H9 (cell line): Measurements from ENCODE around the gene CAGE1. TPM values are rescaled to one million over a fixed set of nuclear protein-coding genes. Genes with fewer than 3 reads are reported as not detected.

Source experiments
- DNase-seq: peaks from one replicate; pipeline ENCODE4 v3.0.0-alpha.2; 2017
- H2AFZ ChIP-seq: one replicate; pipeline ENCODE4 v1.6.1; 2013; ENCODE audit warnings: mild to moderate bottlenecking, low read length, control low read depth, moderate library complexity
- H2AK5ac ChIP-seq: 2 replicates; pipeline ENCODE4 v1.6.1; 2013; ENCODE audit warnings: low read length, control low read depth, mixed read lengths; ENCODE audit not compliant: insufficient read length
- H2BK120ac ChIP-seq: one replicate; pipeline ENCODE4 v1.6.1; 2013; ENCODE audit warnings: low read depth, mild to moderate bottlenecking, low read length, control low read depth, inconsistent platforms; ENCODE audit not compliant: poor library complexity, severe bottlenecking
- H2BK12ac ChIP-seq: 2 replicates; pipeline ENCODE4 v1.6.1; 2013; ENCODE audit warnings: low read length, control low read depth, mixed read lengths, low read depth; ENCODE audit not compliant: insufficient read length
- H2BK15ac ChIP-seq: 2 replicates; pipeline ENCODE4 v1.6.1; 2013; ENCODE audit warnings: low read depth, low read length, control low read depth
- H2BK20ac ChIP-seq: one replicate; pipeline ENCODE4 v1.6.1; 2013; ENCODE audit warnings: low read depth, mild to moderate bottlenecking, low read length, control low read depth, inconsistent platforms; ENCODE audit not compliant: poor library complexity, severe bottlenecking
- H2BK5ac ChIP-seq: 2 replicates; pipeline ENCODE4 v1.6.1; 2013; ENCODE audit warnings: low read length, control low read depth, mixed read lengths; ENCODE audit not compliant: insufficient read length
- H3K14ac ChIP-seq: 2 replicates; pipeline ENCODE4 v1.6.1; 2013; ENCODE audit warnings: low read length, control low read depth; ENCODE audit not compliant: insufficient read depth
- H3K18ac ChIP-seq: 2 replicates; pipeline ENCODE4 v1.6.1; 2013; ENCODE audit warnings: low read depth, mild to moderate bottlenecking, mixed read lengths, low read length, control low read depth; ENCODE audit not compliant: insufficient read length
- H3K23ac ChIP-seq: 2 replicates; pipeline ENCODE4 v1.6.1; 2013; ENCODE audit warnings: low read length, control low read depth, mixed read lengths, low read depth; ENCODE audit not compliant: insufficient read length
- H3K23me2 ChIP-seq: 2 replicates; pipeline ENCODE4 v1.6.1; 2013; ENCODE audit warnings: low read depth, mild to moderate bottlenecking, mixed read lengths, low read length, control low read depth; ENCODE audit not compliant: insufficient read length, poor library complexity, severe bottlenecking
- H3K27ac ChIP-seq: 2 replicates; pipeline ENCODE4 v1.5.1; 2013; ENCODE audit warnings: low read length, control low read depth, mixed read lengths, low read depth; ENCODE audit not compliant: insufficient read length
- H3K27me3 ChIP-seq: 2 replicates; pipeline ENCODE4 v1.6.1; 2013; ENCODE audit warnings: low read length, control low read depth, inconsistent platforms; ENCODE audit not compliant: insufficient read depth
- H3K4ac ChIP-seq: 2 replicates; pipeline ENCODE4 v1.6.1; 2013; ENCODE audit warnings: low read depth, mild to moderate bottlenecking, control low read depth, inconsistent platforms, low read length, moderate library complexity
- H3K4me1 ChIP-seq: 2 replicates; pipeline ENCODE4 v1.6.1; 2013; ENCODE audit warnings: low read length, control low read depth, inconsistent platforms; ENCODE audit not compliant: insufficient read depth
- H3K4me2 ChIP-seq: 2 replicates; pipeline ENCODE4 v1.6.1; 2013; ENCODE audit warnings: low read length, control low read depth, mixed read lengths; ENCODE audit not compliant: insufficient read length, insufficient read depth
- H3K56ac ChIP-seq: 2 replicates; pipeline ENCODE4 v1.6.1; 2013; ENCODE audit warnings: low read depth, mild to moderate bottlenecking, mixed read lengths, low read length, control low read depth; ENCODE audit not compliant: insufficient read length
- H3K79me1 ChIP-seq: 2 replicates; pipeline ENCODE4 v1.6.1; 2013; ENCODE audit warnings: low read depth, mild to moderate bottlenecking, moderate library complexity, low read length, control low read depth, inconsistent platforms; ENCODE audit not compliant: insufficient read depth, poor library complexity, severe bottlenecking
- H3K79me2 ChIP-seq: 2 replicates; pipeline ENCODE4 v1.6.1; 2013; ENCODE audit warnings: low read length, control low read depth, inconsistent platforms; ENCODE audit not compliant: insufficient read depth
- H3K9ac ChIP-seq: 2 replicates; pipeline ENCODE4 v1.6.1; 2013; ENCODE audit warnings: low read length, control low read depth, mixed read lengths; ENCODE audit not compliant: insufficient read length; ENCODE audit errors: extremely low read depth
- H3K9me3 ChIP-seq: one replicate; pipeline ENCODE4 v1.6.1; 2013; ENCODE audit warnings: low read depth, low read length, inconsistent platforms; ENCODE audit not compliant: control insufficient read depth
- H3T11ph ChIP-seq: one replicate; pipeline ENCODE4 v1.6.1; 2013; ENCODE audit warnings: mild to moderate bottlenecking, low read length, control low read depth, inconsistent platforms
- H4K20me1 ChIP-seq: one replicate; pipeline ENCODE4 v1.6.1; 2013; ENCODE audit not compliant: control insufficient read depth, insufficient read length, insufficient read depth
- H4K5ac ChIP-seq: 2 replicates; pipeline ENCODE4 v1.6.1; 2013; ENCODE audit warnings: low read depth, mild to moderate bottlenecking, mixed read lengths, low read length, control low read depth; ENCODE audit not compliant: insufficient read length
- H4K8ac ChIP-seq: replicated peaks from 2 replicates; pipeline ENCODE4 v1.6.1; 2013; ENCODE audit warnings: low read length, control low read depth, mixed read lengths, low read depth; ENCODE audit not compliant: insufficient read length
- H4K91ac ChIP-seq: 2 replicates; pipeline ENCODE4 v1.6.1; 2013; ENCODE audit warnings: low read depth, mild to moderate bottlenecking, moderate library complexity, mixed read lengths, low read length, control low read depth; ENCODE audit not compliant: insufficient read length
- H3K27ac Mint-ChIP-seq, 3 experiments: 2 replicates in 2 of 3; 3 replicates in 1 of 3; pipeline ENCODE4 v1.8.0; 2020 to 2021; ENCODE audit warnings: mixed read lengths in 3 of 3, mild to moderate bottlenecking in 1 of 3, moderate library complexity in 1 of 3
- H3K27me3 Mint-ChIP-seq: 2 replicates; pipeline ENCODE4 v1.8.0; 2021; ENCODE audit warnings: low read depth, mild to moderate bottlenecking, moderate library complexity, mixed read lengths
- H3K36me3 Mint-ChIP-seq, 3 experiments: 2 replicates in 2 of 3; 3 replicates in 1 of 3; pipeline ENCODE4 v1.8.0; 2020 to 2021; ENCODE audit warnings: low read depth in 3 of 3, mixed read lengths in 3 of 3; ENCODE audit not compliant: insufficient read depth in 1 of 3
- H3K4me1 Mint-ChIP-seq, 2 experiments: 2 replicates each; pipeline ENCODE4 v1.8.0; 2020; ENCODE audit warnings: mixed read lengths in 2 of 2
- H3K4me3 Mint-ChIP-seq, 2 experiments: 2 replicates in 1 of 2; 3 replicates in 1 of 2; pipeline ENCODE4 v1.8.0; 2020 to 2021; ENCODE audit warnings: mild to moderate bottlenecking in 2 of 2, mixed read lengths in 2 of 2, moderate library complexity in 1 of 2
- H3K9me3 Mint-ChIP-seq, 2 experiments: 2 replicates in 1 of 2; 3 replicates in 1 of 2; pipeline ENCODE4 v1.8.0; 2020; ENCODE audit warnings: mild to moderate bottlenecking in 2 of 2, mixed read lengths in 2 of 2, moderate library complexity in 1 of 2
- CTCF ChIP-seq: fragments of 200-600 bp; sonication (generic); conservative IDR thresholded peaks from 3 replicates; pipeline ENCODE4 v1.8.0; 2021; ENCODE audit warnings: antibody characterized with exemption, mild to moderate bottlenecking
- WGBS: extraction: QIAGEN DNeasy Blood & Tissue Kit; methylation state at CpG from one replicate; pipeline ENCODE4 v1.1.7; 2013; ENCODE audit warnings: missing lambda C conversion rate, low lambda C conversion rate, mixed read lengths; ENCODE audit not compliant: insufficient read length; ENCODE audit errors: extremely low coverage; 5-methylcytosine and 5-hydroxymethylcytosine counted together
- total RNA-seq: library from RNA; stranded (reverse); gene quantifications from 2 replicates; pipeline ENCODE4 v1.2.1, GENCODE V29; 2021

The CAGE1 gene
- total RNA-seq, 1 experiment from 2014 or later = 0.28 TPM

- no peak for TF ChIP-seq CTCF
- Mint-ChIP-seq H3K36me3 (peaks cover 5 to 7% (median 6%) of the 10 kb centered on the region in 3 experiments; a peak in 6 of 7 replicates), H3K4me1 (peaks cover 22 to 23% of the 10 kb centered on the region in 2 experiments), H3K9me3 (peaks cover 6 to 7% of the 10 kb centered on the region in 2 experiments; a peak in 4 of 5 replicates), H3K27me3 (no peaks in the 10 kb centered on the region; the same call in 1 of the 2 replicates), H3K27ac (no peak overlapping the region), H3K4me3 (no peak overlapping the region)
- no CpG with 5 or more reads among the region's 29 CpGs for WGBS
- Histone ChIP-seq H2AK5ac (no peak overlapping the region), H3K4ac (no peak overlapping the region), H3T11ph (no peak overlapping the region), H3K4me2 (no peak overlapping the region), H2BK5ac (no peak overlapping the region), H3K27me3 (no peaks in the 10 kb centered on the region), H4K20me1 (no peaks in the 10 kb centered on the region), H2BK120ac (no peak overlapping the region), H2AFZ (no peak overlapping the region), H3K79me1 (no peaks in the 10 kb centered on the region), H3K9me3 (no peaks in the 10 kb centered on the region), H4K91ac (no peak overlapping the region), H3K9ac (no peak overlapping the region), H3K23ac (no peak overlapping the region), H3K4me1 (no peaks in the 10 kb centered on the region; the same call in 1 of the 2 replicates), H3K56ac (no peak overlapping the region), H2BK20ac (no peak overlapping the region), H3K23me2 (no peaks in the 10 kb centered on the region), H3K18ac (no peak overlapping the region), H2BK12ac (no peak overlapping the region), H3K27ac (no peak overlapping the region), H4K8ac (no peak overlapping the region), H3K79me2 (no peaks in the 10 kb centered on the region), H3K14ac (no peak overlapping the region), H2BK15ac (no peak overlapping the region), H4K5ac (no peak overlapping the region)
- DNase-seq = no peak
Observed at GRCh38 chr6:7343546-7344475, 45.7 kb downstream of the CAGE1 start.
